GM19463 (cell line): Measurements from ENCODE around the gene ATG5.
"Not testable (repeated sequence)": the region's sequence is repeated elsewhere in the genome, so short reads cannot be mapped to it uniquely, and the experiment has no call there.

Experiments used
- ATAC-seq: cut with Tn5 transposase; IDR thresholded peaks from one replicate; pipeline ENCODE4 v1.9.1; 2021; ENCODE audit warnings: mild to moderate bottlenecking, moderate library complexity; ENCODE audit not compliant: unreplicated experiment

Gene ATG5

DNA sequence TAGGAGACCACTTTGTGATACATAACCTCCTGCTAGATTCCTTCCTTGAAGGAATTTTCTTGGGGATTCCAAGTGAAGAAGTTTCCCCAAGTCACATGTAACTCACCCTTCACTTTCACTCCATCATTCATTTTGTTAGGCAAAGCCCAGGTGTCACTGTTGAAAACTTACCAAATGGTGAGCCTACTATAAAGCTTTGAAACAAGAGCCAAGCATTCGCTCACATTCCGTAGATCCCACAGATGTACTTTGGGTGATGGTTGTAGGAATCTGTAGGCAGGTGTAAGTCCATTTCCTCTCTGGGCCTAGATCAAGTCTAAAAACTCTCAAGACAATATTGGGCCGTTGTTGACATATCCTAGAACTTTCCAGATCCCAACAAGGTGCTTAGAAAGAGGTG is 165.4 kb downstream of the ATG5 start:
- ATAC-seq = no peak

DNA sequence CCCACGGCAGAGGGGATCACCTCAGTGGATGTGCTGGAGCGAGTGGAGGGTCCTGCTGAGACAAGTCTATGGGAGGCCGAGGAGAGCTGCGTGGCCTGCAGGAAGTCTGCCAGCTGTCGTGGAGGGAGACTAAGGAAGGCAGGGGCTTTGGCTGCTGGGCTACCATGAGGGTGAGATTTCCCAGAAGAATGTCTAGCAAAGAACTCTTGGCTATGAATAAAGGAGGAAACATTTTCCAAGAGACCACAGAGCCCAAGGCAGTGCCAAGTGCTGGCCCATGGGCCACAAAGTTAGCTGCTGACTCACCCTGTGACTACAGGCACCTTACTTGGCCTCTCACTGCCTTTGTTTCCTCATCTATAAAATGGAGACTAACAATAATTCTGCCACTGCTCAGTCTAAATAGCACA is 166.0 kb downstream of the ATG5 start:
- no peak for ATAC-seq

DNA sequence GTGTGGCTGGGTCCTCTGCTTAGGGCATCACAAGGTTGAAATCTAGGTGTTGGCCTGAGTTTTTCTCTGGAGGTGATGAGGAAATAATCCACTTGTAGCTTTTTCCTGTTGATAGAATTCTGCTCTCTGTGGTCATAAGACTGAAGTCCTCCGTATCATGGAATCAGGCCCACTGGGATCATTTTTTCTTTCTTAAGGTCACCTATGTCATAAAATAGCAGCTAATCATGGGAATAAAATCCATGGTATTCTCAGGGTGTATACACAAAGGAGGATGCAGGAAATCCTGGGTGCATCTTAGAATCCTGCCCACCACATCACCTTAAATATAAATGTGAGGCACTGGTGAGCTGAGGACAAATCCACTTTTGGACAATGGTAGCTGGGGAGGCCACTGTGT is 166.7 kb downstream of the ATG5 start:
- ATAC-seq = no peak

DNA sequence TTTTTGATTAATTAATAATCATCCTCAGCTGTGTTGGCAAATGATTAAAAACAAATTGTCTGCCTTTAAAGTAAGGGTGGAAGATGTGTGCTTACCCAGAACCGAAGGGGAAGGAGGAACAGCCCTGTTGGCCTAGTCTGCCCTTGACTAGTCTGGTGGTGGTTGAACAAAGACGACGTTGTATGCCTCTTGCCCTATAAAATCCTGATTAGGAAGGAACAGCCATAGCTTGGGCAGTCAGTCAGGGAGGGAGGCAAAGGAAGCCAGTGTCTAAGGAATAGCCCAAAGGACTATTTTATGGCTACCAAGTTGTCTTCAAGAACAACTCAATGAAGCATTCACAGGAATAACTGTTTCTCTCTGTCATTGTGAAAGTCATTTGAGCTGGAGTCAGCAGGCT is 168.7 kb downstream of the ATG5 start:
- no peak for ATAC-seq

DNA sequence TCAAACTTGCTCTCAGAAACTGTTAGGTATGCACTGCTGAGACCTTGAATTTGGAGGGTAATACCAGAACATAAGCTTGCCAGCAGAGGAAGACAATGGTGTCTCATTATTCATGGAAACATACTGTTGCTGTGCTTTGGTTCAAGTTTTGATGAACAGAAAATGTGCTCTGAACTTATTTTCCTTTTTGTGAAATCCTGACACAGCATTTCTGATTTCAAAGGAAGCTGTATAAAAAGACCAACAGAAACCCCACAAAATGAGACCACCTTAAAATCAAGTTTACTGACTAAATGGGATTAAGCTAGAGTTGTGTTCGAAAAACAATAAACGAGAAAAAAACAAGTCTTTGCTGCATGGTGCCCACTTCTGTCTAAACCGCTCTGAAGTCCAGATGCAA is 169.1 kb downstream of the ATG5 start:
- no peak for ATAC-seq

DNA sequence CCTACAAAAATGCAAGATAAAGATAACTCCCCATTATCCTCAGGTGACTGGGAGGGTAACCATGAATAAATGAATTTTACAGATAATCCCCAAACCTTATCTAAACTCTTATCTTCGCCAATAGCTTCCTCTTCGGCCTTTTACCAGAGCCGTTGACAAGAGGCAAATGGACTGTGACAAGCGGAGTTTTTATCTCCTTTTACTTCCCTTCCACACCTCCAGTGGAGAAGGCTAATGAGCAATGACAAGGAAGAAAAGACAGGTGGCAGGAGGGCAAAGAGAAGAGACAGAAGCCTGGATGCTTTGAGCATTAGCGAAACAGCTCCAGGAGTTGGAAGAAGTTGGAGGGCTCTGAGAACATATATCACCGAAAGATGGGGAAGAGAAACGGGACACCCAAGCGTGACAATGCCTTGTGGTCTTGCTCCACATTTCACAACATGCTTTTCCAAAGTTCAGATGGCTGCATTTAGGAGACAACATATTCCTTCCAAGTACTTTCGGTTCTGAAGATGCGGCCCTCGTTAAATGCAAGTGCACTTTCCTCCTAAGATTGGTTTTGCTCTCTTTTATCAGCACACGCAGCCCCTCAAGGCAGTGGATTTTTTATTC is 170.2 kb downstream of the ATG5 start:
- ATAC-seq = no peak

DNA sequence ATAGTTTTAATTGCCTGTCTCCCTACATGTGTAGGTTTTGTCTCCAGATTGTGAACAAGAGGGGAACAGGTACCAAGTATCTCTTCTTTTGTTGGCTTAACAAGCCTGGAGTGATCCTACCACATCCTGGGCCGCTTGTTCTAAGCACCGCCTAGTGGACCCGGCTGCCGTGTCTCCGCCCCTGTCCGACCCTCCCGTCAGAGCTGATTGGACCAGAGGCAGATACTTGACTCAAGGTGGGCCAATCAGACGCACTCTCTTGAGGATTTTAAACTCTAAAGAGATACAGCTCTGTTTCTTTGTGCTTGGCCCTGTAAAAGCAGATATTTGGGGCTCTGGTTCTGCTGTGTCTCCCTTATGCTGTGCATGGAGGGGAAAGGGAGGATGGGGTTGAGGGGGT is 171.2 kb downstream of the ATG5 start:
- no peak for ATAC-seq

DNA sequence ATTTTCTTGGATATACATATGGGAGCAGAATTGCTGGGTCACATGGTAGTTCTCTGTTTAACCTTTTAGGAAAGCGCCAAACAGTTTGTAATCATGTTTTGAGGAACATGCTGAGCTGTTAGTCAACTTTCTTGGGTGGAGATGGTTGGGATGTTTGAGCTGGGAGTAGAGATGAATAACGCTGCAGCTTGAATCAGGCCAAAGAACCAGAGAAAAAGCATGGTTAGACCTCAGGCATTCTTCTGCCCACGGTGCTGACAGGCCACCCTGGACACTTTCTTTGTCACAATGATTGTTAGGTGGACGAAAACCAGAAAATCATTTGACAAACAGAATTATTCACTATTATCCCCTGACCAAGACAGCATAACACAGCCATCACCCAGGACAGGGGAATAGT is 172.6 kb downstream of the ATG5 start:
- no peak for ATAC-seq

DNA sequence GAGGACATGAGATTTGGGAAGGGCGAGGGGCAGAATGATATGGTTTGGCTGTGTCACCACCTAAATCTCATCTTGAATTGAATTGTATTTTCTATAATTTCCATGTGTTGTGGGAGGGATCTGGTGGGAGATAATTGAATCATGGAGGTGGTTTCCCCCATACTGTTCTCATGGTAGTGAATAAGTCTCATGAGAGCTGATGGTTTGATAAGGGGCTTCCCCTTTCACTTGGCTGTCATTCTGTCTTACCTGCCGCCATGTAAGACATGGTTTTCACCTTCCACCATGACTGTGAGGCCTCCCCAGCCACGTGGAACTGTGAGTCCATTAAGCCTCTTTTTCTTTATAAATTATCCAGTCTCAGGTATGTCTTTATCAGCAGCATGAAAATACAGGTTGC is 173.1 kb downstream of the ATG5 start:
- ATAC-seq = not testable (repeated sequence)

DNA sequence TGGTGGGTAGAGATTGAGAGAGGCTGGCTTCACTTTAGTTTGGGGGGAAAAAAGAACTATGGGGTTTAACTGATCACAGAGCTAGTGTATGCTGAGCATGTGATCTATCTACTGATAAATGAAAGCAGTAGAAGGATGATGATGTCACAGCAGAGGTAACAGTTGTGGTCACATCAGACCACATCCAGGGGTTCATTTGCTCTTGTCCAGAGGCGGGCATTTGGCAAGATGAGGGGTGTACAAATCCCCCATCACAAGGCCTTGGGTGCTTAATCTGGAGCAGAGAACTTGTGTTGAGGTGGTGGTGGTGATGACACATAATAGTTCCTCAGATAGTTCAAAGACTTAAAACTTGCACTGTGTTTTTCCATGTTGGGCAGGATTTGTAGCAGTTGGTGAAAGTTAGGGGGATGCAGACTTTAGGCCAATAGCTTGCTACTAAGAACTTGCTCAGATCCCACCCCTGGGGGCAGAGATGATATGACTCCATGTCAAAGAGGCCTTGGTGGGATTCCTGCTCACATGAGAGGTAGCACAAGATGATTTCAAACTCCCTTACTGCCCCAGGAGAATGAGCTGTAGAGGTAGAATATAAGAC is 176.0 kb downstream of the ATG5 start:
- ATAC-seq = no peak

DNA sequence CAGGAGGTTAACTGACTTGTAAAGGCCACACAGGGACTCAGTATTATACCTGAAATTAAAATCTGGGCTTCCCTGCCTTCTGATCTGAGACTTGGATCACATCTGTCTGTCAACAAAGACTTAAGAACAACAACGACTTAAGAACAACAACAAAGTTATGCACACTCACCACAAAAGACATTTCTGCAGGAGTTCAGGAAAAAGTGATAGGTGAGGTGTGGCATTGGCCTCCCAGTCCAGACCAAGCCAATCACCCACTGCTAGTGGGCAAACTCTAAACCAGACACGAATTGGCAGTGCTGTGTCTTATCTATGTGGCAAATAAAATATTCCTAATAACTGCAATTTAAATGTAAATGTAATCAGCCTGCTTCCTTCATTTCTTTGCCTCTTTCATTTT is 178.1 kb downstream of the ATG5 start:
- ATAC-seq = no peak

DNA sequence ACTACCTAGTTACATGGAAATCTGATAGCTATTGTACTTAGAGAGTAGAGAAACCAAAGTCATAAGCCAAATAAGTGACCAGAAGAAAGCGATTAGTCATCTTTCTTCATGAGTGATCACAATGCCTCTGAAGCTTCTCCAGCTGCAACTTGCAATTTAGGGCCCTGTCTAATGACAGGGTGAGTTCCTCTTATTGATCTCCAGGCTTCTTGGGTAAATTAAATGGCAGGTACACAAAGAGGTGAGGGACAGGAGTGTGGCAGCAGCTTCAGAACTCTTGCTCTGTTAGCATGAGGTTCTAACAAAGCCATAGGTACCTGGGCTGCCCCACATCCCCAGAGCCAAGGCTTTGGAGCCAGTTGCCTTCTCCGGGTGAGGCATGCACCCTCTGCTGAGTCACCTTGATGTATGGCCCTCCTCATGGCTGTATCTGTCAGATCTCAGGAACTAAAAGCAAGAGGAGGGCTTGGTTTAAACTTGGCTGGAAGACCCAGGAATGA is 178.7 kb downstream of the ATG5 start:
- peak; percentile 37 for ATAC-seq

DNA sequence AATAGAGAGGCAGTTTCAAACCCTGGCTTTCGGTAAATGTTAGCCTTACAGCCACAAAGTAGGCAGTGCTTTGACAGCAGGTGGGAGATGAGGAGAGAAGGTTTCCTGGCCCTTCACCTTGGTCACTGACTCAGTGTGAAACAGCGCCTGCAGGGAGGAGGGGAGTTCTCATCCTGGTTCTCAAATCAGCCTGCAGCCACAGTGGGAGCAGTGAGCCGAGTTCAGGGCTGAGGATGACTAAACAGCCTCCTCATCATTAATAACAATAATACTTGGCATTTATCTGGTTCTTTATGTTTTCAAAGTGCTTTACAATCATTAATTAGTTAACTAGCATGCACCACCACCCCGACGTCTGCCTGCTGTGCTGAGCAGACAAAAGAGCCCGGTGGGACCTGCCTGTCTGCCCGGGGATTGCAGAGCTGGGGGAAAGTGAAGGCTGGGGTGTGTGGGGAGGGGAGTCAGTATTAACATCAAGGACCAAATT is 179.8 kb downstream of the ATG5 start:
- peak; percentile 30 for ATAC-seq

DNA sequence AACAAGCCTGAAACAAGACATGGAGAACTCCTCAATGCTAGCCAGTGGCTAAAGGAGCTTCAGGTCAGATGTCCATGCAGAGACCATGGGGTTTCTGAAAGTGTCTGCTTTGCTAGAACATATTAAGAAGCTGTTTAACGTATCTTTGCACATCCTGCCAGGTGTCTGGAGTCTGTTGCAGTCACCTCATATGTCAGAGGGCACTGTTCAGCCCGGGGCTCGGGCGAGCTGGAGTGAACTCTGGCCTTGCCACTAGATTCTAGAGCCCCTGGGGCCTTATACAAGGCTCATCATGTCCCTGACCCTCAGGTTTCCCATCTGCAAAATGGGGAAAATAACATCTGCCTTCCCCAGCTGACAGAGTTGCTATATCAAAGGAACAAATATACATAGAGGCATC is 180.4 kb downstream of the ATG5 start:
- no peak for ATAC-seq

DNA sequence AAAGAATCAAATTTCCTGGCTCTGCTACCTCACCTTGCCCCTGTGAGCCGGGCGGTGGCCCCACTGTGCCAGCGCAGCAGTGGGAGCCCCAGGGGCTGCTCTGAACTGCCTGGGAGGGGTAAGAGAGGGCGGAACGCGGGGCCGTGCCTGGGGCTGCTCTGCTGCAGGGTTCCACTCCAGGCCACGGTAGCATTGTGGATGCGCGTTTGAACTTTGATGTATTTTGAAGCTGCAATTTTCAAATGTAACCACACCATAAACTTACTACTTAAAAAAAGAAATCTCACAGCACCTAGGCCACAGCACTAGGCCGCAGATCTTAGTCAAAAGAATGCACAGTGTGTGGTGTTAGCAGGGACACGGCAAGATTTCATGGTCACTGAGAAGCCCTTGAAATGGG is 181.9 kb downstream of the ATG5 start:
- no peak for ATAC-seq

DNA sequence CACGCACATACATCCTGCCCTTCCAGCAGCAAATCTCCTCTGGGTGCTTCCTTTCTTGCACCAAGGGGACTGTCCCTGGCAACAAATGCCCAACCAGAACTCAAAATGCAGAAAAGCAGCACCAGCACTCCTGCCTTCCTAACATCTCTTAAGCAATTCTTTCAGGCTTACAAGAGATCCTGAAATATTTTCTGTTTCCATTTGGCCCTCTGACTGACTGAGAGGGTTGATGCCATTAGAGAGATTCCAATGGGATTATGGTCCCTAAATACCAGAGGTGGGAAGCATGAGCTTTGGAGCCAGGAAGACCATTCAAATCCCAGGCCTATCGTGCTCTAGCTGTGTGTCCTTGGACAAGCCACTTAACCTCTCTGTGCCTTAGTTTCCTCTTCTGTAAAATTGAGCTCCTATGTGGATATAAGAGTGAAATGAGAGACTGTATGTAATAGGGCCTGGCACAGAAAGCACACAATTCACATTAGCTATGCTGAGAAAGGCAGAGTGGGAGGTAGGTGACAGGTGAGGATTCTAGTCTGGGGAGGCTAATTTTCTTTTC is 182.6 kb downstream of the ATG5 start:
- ATAC-seq = no peak

DNA sequence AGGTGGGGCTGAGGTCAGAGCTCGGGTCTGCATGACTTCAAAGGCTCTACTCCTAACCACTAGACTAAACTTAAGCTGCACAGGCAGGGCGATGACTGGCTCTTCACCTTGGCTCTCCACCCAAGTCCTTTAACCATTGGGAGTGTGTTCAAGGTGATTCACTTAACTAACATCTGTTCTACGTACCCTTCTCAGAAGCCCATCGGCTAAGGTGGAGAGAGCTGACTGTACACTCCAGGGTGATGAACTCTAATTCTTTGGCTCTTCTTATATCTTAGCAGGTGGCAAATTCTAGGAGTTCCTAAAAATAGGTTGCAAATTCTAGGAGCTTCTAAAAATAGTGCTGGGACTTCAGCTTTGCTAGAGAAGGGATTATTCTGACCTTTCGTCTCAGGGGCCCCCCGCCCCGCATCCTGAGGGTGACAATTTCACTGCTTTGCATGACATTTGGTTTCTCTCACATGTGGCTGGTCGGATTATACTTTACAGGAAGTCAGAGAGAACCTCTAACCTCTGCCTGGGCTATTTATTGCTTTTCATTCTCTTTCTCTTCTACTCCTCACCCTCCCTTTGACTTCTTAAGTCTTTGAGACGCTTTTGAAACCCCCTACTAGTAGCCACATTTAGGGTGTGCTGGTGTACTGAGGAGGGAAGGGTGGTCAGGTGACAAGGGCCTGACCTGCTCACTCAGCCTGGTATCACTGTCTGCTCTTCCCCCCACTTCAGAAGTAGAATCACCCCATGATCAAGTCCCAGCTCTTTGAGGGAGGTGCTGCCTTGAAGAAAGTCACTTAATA is 183.9 kb downstream of the ATG5 start:
- ATAC-seq = peak; percentile 72

DNA sequence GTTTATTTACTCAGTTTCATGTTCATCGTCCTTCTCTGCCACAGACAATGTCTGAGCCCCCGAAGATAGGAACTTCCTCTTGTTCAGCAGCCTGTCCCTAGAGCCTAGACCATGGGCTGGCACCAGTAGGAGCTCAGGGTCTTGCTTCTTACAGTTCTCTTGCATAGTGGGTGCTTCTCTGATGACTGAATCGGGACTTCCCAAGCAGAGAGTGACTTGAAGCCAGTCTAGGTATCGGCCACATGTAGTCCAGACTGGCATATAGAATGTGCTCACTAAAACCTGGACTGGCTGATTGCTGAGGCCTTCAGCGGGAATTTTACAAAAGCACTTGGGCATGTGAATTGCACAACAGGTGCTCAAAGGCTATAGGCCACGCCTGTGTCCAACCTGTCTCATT is 187.4 kb downstream of the ATG5 start:
- ATAC-seq = no peak

DNA sequence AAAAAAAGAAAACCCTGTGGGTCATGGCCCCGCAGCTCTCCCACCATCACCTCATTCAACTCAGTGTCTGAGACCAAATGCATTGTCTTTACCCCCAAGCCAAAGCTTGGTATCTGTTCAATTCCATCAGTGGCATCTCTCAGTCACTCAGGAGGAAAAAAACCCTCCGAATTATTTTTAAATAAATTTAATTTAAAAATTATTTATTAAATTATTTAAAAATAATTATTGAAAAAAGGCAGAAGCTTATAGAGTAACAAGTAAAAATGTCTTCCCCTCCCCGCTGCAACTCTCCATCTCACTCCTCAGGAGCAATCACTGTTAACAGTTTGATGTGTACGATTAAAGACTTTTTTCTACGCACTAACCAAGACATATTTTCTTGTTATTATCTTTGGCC is 188.7 kb downstream of the ATG5 start:
- no peak for ATAC-seq

DNA sequence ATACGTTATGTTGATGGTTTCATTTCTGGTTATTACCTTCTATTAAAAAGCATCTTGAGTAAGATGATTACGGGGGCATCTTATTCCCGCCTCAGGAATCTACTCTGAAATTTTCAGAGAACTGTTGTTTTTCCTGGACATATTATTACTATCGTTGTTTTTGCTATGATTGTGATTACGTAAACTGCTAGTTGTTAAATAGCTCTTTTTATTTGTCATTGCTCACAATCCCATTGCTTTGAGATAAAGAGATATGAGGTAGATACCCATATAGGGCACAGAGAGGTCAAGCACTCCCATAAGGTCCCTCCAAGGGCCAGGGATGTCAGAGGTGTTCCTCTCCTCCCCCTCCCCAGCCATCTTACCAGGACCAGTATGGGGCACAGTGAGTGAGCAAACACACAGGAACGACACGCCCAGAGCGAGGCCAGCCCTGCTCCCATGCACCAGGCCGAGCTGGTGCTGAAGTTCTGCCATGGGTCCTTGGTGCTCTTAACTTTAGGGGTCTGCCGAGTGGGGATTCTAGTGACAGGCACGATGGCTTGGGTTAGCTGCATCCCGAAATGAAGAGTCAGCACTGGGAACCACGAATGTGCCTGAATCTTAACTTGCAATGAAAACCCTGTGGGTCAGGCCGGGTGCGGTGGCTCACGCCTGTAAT is 189.5 kb downstream of the ATG5 start:
- ATAC-seq = no peak
